ENCODE data around the gene TNPO2. TPM values are rescaled to one million over a fixed set of nuclear protein-coding genes. Genes with fewer than 3 reads are reported as not detected.

Gene TNPO2
- total RNA-seq, 1 donor from 2014 or later: 35.1 TPM

- intact Hi-C loops (cut with DNase I): no loop called here
- DNase-seq (ENCODE audit: missing footprints): peak; percentile 87
- peak; percentile 86 for ATAC-seq
Measured at GRCh38 chr19:12666265-12667048, 57.3 kb downstream of the TNPO2 start, which contains the start of the genes MAN2B1 and WDR83. Gene MAN2B1 (minus strand): TSS chr19:12666742. CDS start chr19:12666701, 41 bp downstream. Gene WDR83 (plus strand): TSS chr19:12666807. CDS start chr19:12669791, 2,984 bp downstream.

GRCh38 chr19:12665671-12666264 is 58.0 kb downstream of the TNPO2 start:
- ATAC-seq: no peak
- intact Hi-C loops (cut with DNase I): no loop called here

GRCh38 chr19:12665281-12665573 is 58.5 kb downstream of the TNPO2 start:
- intact Hi-C loops (cut with DNase I): no loop called here
- DNase-seq (ENCODE audit: missing footprints) (peak; percentile 87), ATAC-seq (no peak)

More at GRCh38 chr19:12665671-12666264, 58.0 kb downstream of the TNPO2 start:
- no peak for DNase-seq (ENCODE audit: missing footprints)

- intact Hi-C loops (cut with DNase I): no loop called here
- DNase-seq (ENCODE audit: missing footprints): peak; percentile 2
- no peak for ATAC-seq
Measured at GRCh38 chr19:12664406-12665280, 59.1 kb downstream of the TNPO2 start.

- intact Hi-C loops (cut with DNase I): no loop called here
- no peak for ATAC-seq
Measured at GRCh38 chr19:12660980-12661379, 62.8 kb downstream of the TNPO2 start.

GRCh38 chr19:12657966-12658365 is 65.8 kb downstream of the TNPO2 start:
- no peak for ATAC-seq
- peak; percentile 15 for DNase-seq (ENCODE audit: missing footprints)
- intact Hi-C loops (cut with DNase I): no loop called here

More at GRCh38 chr19:12660980-12661379, 62.8 kb downstream of the TNPO2 start:
- peak; percentile 16 for DNase-seq (ENCODE audit: missing footprints)

- intact Hi-C loops (cut with DNase I): no loop called here
- ATAC-seq: no peak
- peak; percentile 37 for DNase-seq (ENCODE audit: missing footprints)
Measured at GRCh38 chr19:12656899-12657571, 66.7 kb downstream of the TNPO2 start.

- no peak for DNase-seq (ENCODE audit: missing footprints)
- ATAC-seq: no peak
- intact Hi-C loops (cut with DNase I): no loop called here
Measured at GRCh38 chr19:12655546-12655945, 68.2 kb downstream of the TNPO2 start.

- no peak for DNase-seq (ENCODE audit: missing footprints)
- intact Hi-C loops (cut with DNase I): no loop called here
Measured at GRCh38 chr19:12652219-12652618, 71.5 kb downstream of the TNPO2 start.

GRCh38 chr19:12649941-12650340 is 73.8 kb downstream of the TNPO2 start:
- ATAC-seq (no peak), DNase-seq (ENCODE audit: missing footprints) (no peak)
- intact Hi-C loops (cut with DNase I): no loop called here

More at GRCh38 chr19:12652219-12652618, 71.5 kb downstream of the TNPO2 start:
- ATAC-seq: no peak

Other genes with a start within 250 kb of the TNPO2 start
- gene ZNF709, start 239.1 kb downstream of the TNPO2 start, total RNA-seq: 2.1 TPM
- 10.3 TPM for gene ZNF564, start 172.4 kb downstream of the TNPO2 start, total RNA-seq
- 5.1 TPM for gene ZNF490, start 113.1 kb downstream of the TNPO2 start, total RNA-seq
- gene ZNF791, start 113.0 kb downstream of the TNPO2 start, total RNA-seq: 14.4 TPM
- 40.2 TPM for gene MAN2B1, start 57.2 kb downstream of the TNPO2 start, total RNA-seq
- 7.2 TPM for gene WDR83, start 57.1 kb downstream of the TNPO2 start, total RNA-seq
- gene DHPS, start 42.1 kb downstream of the TNPO2 start, total RNA-seq: 45.9 TPM
- gene GNG14, start 35.9 kb downstream of the TNPO2 start, total RNA-seq: not detected
- gene FBXW9, start 27.3 kb downstream of the TNPO2 start, total RNA-seq: 1.7 TPM
- 133 TPM for gene TRIR, start 10.8 kb upstream of the TNPO2 start, total RNA-seq
- 65.8 TPM for gene GET3, start 13.6 kb upstream of the TNPO2 start, total RNA-seq
- not detected for gene BEST2, start 27.9 kb upstream of the TNPO2 start, total RNA-seq
- gene HOOK2, start 51.6 kb upstream of the TNPO2 start, total RNA-seq: 51.6 TPM
- 25.0 TPM for gene JUNB, start 67.6 kb upstream of the TNPO2 start, total RNA-seq
- gene PRDX2, start 77.9 kb upstream of the TNPO2 start, total RNA-seq: 692 TPM
- gene THSD8, start 78.1 kb upstream of the TNPO2 start, total RNA-seq: 1.7 TPM
- 6.3 TPM for gene RNASEH2A, start 82.7 kb upstream of the TNPO2 start, total RNA-seq
- gene RTBDN, start 110.6 kb upstream of the TNPO2 start, total RNA-seq: not detected
- gene MAST1, start 114.6 kb upstream of the TNPO2 start, total RNA-seq: 0.22 TPM
- 18.8 TPM for gene DNASE2, start 157.5 kb upstream of the TNPO2 start, total RNA-seq
- gene KLF1, start 163.3 kb upstream of the TNPO2 start, total RNA-seq: not detected
- gene GCDH, start 167.2 kb upstream of the TNPO2 start, total RNA-seq: 33.4 TPM
- gene SYCE2, start 195.4 kb upstream of the TNPO2 start, total RNA-seq: not detected
- gene FARSA, start 209.8 kb upstream of the TNPO2 start, total RNA-seq: 37.6 TPM
- 496 TPM for gene CALR, start 214.7 kb upstream of the TNPO2 start, total RNA-seq
- 171 TPM for gene RAD23A, start 221.9 kb upstream of the TNPO2 start, total RNA-seq
- gene GADD45GIP1, start 233.3 kb upstream of the TNPO2 start, total RNA-seq: 33.7 TPM
- gene DAND5, start 245.6 kb upstream of the TNPO2 start, total RNA-seq: 9.9 TPM

All from Right ventricle myocardium inferior (tissue), 1 donor.